ENCODE data around the gene BAZ2A.
A peak's percentile ranks its signal among the peaks of the same experiment; 100 is the strongest.
"Not testable (repeated sequence)": the region's sequence is repeated elsewhere in the genome, so short reads cannot be mapped to it uniquely, and the experiment has no call there.

Gene BAZ2A
- total RNA-seq, result 96.2 to 221 (median 200) reads per million in 4 experiments

DNA sequence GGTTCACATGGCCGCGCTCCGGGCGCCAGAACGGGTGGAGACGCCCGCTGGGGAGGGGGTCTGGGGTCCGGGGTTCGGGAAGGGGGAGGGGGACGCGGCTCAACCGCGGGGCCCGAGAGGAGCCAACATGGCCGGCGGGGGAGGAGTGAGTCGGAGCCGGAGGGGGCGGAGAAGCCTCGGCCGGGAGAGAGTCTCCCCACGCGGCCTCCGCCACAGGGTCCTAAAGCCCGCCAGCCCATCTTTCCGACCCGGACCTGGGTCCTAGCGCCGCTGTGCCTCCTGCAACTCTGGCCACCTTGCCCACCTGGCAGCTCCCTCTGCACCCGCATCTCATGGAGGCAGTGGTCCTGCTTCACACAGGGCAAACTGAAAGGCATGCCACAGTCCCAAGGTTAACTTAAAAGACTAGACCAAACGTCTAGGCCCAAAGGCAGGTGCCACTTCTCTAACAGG, at the start of gene BAZ2A:
Gene BAZ2A (minus strand): TSS at position 147 of the 453 bp plus-strand sequence. CDS start 12,796 bp downstream, outside the sequence.
- DNase-seq, result peak; percentile 58

DNA sequence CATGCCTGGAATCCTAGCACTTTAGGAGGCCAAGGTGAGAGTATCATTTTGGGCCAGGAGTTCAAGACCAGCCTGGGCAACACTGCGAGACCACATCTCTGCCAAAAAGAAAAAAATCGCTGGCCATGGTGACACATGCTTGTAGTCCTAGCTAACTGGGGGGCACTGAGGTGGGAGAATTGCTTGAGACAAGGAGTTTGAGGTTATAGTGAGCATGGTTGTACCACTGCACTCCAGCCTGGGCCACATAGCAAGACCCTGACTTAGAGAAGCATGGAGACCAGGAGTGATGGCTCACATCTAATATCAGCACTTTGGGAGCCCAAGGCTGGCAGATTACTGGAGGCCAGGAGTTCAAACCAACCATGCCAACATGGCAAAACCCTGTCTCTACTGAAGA, 48.7 kb upstream of the BAZ2A start:
- no peak for DNase-seq

DNA sequence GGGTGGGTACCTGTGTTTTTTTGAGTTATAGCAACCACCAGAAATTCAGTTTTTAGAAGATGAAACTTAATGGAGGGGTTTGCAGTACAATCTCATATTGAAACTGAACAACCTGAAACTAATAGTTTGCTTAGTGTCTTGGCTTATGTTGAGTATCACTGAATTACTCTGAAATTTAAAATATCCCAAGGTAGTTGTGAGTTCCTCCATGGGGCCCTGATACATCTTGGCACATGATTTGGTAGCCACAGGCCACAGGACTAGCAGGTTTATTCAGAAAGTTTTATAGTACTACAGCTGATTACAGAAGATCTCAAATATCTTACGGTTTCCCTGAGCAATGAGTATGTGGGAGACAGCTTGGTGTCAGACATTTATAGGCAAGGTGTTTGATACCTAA, 47.6 kb upstream of the BAZ2A start:
- no peak for DNase-seq

DNA sequence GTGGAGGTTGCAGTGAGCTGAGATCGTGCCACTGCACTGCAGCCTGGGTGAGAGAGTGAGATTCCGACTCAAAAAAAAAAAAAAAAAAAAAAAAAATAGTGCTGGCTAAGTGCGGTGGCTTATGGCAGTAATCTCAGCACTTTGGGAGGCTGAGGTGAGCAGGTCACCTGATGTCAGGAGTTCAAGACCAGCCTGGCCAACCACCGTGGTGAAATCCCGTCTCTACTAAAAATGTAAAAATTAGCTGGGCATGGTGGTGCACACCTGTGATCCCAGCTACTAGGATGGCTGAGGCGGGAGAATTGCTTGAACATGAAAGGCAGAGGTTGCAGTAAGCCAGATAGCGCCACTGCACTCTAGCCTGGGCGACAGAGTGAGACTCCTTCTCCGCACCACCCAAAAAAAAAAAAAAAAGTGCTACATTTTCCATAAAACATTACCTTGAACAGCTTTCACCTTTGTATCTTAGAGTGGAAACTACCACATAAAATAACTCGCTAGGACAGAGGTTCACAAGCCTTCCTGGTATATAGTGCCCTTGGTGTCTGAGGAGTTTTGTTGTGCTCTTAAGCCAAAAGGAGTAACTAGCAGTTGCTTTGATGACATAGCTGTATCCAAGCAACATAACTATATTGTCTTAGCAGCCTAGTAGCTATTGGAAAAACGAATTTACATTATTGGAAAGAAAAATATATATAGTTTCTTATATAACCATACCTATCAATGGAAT, 46.9 kb upstream of the BAZ2A start:
- DNase-seq, result no peak

DNA sequence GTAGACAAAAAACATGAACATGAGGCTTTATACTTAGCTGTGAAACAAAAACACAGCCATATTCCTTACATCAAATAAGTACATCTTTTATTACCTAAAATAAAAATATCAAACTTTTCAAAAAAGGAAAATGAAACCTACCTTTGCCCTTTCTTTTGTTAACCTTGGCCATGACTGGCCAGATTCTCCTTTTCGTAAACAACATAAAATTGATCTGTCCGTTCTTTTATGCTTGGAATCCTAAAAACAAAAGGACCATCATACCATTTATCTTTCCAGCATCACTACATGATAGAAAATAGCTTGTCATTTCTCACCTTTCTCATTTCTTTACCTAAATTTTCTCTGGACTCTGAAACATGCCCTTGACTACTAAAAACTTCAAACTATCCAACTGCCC, 41.5 kb upstream of the BAZ2A start:
- no peak for DNase-seq

DNA sequence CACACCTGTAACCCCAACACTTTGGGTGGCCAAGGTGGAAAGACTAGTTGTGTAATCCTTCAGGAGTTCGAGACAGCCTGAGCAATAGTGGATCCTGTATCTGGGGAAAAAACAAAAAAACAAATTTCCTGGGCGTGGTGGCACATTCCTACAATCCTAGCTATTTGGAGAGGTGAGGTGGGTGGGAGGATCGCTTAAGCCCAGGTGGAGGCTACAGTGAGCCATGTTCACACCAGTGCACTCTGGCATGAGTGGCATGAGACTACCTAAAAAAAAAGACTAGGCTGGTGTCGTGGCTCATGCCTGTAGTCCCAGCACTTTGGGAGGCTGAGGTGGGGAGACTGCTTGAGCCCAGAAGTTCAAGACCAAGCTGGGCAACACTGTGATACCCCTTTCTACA, 40.7 kb upstream of the BAZ2A start:
- no peak for DNase-seq

DNA sequence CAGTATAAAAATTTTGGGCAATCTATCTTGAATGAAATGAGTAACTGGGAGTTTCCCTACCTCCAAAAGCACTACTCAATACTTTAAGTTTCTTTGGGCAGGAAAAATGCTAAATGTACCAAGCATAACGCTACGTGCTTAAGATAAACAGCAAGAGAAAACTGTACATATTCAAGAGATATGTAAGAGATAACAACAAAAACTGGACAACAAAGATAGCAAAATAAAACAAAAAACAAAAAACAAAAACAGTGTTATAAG, 38.0 kb upstream of the BAZ2A start:
- no peak for DNase-seq

DNA sequence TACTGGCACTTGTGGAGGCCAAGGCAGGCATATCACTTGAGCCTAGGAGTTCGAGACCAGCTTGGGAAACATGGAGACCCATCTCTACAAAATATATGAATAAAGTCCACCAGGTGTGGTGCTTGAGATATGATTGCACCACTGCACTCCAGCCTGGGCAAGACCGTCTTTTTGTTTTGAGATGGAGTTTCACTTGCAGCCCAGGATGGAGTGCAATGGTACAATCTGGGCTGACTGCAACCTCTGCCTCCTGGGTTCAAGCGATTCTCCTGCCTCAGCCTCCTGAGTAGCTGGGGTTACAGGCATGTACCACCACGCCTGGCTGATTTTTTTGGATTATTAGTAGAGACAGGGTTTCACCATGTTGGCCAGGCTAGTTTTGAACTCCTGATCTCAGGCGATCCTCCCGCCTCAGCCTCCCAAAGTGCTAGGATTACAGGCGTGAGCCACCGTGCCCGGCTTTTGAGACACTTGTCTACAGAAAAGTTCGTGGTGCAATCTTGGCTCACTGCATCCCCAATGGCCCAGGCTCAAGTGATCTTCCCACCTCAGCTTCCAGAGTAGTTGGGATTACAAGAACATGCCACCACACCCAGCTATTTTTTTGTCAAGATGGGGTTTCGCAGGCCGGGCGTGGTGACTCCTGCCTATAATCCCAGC, 32.0 kb upstream of the BAZ2A start:
- DNase-seq, result no peak

DNA sequence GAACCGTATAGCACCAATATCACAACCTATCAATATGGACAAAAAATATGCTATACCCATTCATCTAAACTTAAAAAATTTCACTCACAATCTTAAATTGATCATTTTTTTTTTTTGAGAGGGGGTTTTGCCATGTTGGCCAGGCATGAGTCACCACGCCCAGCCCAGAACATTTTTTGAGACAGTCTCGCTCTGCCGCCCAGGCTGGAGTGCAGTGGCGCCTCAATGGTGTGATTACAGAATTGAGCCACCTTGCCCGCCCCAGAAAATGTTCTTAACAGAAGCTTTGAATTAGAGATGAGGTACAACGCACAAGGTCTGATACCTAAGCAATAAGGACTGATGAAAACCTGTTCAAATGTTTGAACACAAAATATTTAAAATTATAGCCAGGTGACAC, 31.4 kb upstream of the BAZ2A start:
- DNase-seq, result no peak

DNA sequence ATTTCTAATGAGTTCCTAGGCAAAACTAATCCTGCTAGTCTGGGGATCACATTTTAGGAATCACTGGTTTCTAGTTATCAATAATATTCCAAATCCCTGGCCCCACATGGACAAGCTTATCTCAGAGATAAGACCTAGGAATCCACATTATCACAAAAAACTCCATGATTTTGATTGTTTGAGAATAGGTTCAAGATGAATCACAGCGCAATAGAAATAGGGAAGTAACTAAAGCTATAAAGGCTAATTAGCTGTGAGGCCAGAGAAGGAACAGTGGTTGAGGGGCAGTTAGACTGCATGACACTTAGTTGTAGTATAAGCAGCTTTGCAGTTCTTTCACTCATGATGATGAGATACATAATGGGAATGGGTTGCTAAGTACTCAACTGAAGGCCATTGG, 28.8 kb upstream of the BAZ2A start:
- no peak for DNase-seq

DNA sequence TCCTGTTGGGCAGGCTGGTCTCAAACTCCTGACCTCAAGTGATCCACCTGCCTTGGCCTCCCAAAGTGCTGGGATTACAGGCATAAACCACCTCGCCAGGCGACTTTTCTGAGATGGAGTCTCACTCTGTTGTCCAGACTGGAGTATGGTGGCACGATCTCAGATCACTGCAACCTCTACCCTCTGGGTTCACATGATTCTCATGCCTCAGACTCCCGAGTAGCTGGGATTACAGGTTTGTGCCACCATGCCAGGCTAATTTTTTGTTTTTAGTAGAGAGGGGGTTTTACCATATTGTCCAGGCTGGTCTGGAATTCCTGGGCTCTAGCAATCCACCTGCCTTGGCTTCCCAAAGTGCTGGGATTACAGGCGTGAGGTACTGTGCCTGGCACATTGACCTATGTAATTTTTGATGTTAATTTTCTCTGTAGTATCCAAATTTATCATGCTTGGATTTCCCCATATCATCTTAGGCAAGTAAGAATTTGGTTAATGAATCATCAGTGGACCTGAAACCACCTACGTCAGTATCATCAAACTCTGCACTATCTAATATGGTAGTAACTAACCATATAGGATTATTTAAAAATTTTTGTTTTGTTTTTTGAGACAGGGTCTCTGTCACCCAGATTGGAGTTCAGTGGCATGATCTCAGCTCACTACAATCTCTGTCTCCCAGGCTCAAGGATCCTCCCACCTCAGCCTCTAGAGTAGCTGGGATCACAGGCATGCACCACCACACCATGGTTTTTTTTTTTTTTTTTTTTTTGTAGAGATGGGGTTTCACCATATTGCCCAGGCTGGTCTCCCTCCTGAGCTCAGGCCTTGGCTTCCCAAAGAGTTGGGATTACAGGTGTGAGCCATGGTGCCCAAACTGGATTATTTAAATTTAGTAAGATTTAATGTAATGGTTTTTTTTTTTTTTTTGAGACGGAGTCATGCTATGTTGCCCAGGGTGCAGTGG, 27.6 kb upstream of the BAZ2A start:
- DNase-seq, result no peak

DNA sequence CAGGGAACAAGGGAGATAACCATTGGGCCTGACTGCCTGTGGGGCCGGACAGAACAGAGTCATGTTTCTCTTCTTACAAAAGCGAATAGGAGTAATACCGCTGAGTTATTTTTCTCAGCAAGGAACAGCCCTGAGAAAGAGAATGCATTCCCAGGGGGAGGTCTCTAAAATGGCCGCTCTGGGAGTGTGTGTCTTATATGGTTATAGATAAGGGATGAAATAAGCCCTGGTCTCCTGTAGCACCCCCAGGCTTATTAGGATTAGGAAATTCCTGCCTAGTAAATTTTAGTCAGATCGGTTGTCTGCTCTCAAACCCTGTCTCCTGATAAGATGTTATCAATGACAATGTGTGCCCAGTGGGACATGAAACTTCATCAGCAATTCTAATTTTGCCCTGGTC, 23.7 kb upstream of the BAZ2A start:
- not testable (repeated sequence) for DNase-seq

DNA sequence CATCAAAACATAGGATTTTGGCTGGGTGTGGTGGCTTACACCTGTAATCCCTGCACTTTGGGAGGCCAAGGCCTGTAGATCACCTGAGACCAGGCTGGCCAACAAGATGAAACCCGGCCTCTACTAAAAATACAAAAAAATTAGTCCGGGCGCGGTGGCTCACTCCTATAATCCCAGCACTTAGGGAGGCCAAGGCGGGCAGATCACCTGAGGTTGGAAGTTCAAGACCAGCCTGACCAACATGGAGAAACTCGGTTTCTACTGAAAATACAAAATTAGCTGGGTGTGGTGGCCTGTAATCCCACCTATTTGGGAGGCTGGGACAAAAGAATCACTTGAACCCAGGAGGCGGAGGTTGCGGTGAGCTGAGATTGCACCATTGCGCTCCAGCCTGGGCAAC, 17.9 kb upstream of the BAZ2A start:
- not testable (repeated sequence) for DNase-seq

DNA sequence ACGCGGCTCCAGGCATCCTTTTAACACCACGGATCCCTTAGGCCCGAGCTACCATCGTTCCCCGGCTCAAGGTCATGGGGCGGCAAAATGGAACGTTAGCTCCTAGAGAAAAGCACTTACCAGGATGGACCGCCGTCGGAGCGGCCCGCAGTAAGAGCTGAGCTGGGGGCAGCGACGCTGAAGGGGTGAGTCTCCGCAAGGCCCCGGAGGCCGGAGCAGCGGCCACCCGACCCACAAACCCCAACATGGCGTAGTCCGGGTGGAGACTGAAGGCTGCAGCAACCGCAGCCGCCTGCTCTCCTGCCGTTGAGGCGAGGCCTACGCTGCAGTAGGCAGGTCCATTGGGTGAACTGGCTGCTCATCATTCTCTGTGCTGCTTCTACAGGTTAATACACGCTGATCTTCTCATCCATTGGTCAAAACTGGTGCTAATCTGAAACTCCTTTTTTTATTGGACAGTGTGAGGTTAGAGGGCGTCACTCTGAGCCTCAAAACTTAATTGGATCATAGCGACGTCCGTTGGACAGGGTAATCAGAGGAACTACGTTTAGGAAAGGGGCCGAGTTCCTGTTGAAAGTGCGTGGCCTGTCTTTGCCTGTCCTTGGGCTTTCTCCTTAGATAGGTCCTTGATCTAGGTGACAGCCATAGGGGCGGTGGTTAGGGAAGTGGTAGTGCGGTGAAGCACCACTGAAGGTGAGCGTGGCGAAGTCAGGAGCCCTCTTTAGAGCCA, 15.8 kb upstream of the BAZ2A start, which contains the start of gene ATP5F1B:
Gene ATP5F1B (minus strand): TSS at position 268 of the 730 bp plus-strand sequence. CDS start 21 bp downstream, at position 247.
- peak; percentile 83 for DNase-seq

DNA sequence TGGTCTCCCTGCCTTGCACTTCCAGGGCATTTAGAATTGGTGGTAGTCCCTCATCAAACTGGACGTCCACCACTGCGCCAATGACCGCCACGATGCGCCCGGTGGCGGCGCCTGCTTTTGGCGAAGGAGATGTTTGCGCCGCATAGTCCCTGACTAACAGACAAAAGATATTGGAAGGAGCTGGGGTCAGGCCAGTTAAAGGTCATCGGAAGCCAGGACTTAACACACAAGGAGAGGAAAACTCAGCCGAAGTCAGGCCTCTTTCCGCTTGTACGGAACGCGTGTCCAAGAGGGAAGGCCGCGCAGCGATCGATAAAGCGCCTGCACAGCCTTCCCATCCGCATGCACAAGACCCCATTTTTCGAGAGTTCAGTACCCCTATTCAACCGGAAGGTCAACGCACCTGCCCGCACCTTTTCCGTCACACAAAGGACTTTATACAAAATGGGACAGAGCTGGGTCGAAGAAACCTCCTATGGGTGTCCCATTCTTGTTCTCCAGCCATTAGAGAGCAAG, 15.1 kb upstream of the BAZ2A start:
- no peak for DNase-seq

DNA sequence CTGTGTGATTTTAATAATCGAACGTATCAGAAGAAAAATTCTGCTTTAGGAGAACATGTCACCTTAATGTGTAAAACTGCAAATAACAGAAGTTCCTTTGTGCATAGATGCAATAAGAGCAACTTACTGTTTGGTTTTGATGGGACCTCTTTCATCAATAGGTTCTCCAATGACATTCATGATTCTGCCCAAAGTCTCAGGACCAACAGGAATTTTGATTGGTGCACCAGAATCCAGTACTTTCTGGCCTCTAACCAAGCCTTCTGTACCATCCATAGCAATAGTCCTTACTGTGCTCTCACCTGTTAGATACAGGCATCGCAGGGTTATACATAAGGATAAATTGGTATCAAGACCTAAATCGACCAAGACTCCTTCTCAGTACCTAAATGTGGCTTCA, 14.5 kb upstream of the BAZ2A start:
- no peak for DNase-seq

DNA sequence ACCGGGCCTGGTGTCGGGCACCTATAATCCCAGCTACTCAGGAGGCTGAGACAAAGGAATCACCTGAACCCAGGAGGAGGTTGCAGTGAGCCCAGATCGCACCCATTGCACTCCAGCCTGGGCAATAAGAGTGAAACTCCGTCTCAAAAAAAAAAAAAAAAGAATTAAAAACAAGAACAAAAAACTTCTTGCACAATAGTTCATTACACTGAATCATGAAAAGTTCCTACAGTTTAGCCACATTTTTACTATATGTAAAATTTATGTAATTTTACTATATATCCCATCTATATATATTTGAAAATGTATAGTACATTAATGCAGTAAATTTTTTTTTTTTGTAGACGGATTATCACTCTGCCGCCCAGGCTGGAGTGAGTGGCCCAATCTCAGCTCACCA, 11.1 kb upstream of the BAZ2A start:
- no peak for DNase-seq

DNA sequence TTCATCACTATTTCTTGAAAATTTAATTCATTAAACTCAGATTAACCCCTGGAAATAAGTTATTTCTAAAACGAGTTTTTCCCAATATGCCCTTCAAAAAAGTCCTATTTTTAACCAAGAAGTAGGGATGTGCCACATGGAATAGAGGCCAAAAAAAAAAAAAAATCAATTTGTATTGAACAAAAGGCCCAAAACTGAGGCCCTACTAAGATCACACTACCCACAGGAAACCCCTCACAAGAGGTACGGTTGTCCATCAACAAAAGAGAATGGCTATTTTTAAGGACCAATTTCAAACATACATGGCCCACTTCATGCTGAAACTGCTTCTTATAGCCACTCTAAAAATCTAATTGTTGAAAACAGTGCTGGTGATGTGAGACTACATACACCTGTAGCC, 7.5 kb upstream of the BAZ2A start:
- no peak for DNase-seq

DNA sequence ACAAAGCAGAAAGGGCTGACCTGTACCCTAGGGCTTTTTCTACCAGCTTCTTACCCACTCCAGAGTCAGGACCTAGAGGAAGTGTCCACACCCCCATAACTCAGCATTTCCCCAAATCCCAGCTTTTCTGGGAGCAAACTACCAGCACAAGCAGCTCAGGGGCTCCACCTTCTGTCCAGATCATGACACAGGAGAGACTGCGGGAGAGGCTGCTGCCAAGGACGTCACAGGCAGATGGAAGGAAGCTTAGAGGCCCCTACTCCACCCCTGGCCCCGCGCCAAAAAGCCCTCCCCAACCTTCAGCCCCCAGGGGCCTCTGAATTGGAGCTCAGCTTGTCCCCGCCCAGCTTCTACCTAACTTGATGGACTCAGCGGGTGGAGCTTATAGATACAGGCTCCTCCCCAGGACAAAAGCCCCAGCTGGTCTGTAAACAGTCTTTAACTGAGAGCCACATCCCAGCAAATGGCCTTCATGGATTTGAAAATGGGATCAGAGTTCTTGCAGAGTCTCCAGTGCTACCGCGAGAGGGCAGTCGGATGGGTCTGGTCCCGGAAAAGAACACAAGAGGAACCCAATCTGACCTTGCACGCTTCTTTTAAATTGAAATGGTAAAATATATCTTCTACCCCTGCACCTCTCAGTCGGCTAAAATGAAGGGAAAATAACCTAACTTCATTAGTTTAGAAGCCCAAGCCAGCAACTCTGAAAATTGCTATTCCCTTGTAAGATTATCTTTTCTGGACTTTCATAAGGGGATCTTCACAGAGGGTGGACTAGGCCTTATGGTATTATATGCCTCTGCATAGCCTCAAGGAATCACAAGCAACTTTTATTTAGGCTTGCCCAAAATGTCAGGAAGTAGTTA, 6.8 kb upstream of the BAZ2A start:
- peak; percentile 97 for DNase-seq

DNA sequence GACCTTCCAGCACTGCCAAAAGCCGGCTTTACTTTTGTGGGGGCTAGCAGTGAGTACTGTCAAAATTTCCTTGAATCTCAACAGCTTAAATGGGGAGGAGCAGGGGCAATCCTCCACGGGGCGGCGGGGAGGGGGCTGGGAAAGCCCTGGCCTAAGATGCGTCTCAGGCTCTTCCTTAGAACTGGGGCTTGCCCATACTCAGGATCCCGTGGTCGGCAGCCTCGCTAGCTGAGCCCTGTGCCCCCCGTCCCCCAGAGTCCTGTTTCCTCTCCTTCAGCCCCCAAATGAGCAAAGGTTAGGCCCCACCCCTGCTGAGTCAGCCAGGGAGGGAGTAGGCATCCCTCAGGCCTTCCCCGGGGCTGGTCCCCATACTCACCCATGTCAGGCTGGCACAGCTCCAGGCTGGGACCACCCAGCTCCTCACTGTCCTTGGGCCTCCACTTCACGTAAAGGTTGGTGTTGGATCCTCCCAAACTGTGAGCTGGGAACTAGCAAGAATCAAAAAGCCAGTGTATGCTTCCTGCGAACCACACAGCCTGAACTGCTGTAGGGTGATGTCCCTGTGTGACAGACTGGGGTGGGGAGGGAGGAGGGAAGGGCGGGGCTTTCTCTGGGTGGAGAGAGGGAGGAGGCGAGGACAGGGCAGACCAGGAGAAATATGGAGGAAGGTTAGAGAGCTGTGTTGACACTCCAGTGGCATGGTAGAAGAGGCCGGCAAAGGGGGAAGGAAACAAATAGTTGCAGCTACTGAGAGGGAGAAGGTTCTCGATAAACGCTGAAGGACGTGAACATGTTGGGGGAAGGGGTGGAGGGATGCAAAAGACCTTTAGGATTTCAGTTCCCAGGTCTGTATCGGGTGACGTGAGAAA, 5.9 kb upstream of the BAZ2A start:
- peak; percentile 70 for DNase-seq

All from effector CD8-positive, alpha-beta T cell (primary cell).